MCF 10A (cell line): ENCODE results near the gene CPNE7. TPM values are rescaled to one million over a fixed set of nuclear protein-coding genes. Genes with fewer than 3 reads are reported as not detected.

ENCODE experiments used
- BruUV-seq: library from RNA; stranded (reverse); fragments of 400-500 nt; replicated peaks from 2 replicates; lab custom pipeline; 2021; lab: Mats Ljungman, UMichigan
- CTCF ChIA-PET: fragments of 300-600 bp; sonication (Branson Sonifier 250); formaldehyde crosslinking; extraction: SDS; loops from one replicate; lab custom pipeline; 2021; ENCODE audit warnings: antibody characterized with exemption, inconsistent platforms; lab: Yijun Ruan, JAX
- POLR2A ChIA-PET: fragments of 300-600, 350-650 bp; sonication (Branson Sonifier 250); formaldehyde crosslinking; extraction: SDS; loops from one replicate; lab custom pipeline; 2020; ENCODE audit warnings: antibody characterized with exemption, inconsistent platforms; lab: Yijun Ruan, JAX
- DNase-seq: peaks from one replicate; pipeline ENCODE4 v3.0.0-alpha.2; 2018; ENCODE audit not compliant: unreplicated experiment
- H3K27ac Mint-ChIP-seq: one replicate; pipeline ENCODE4 v1.8.0; 2022; ENCODE audit warnings: mild to moderate bottlenecking, low read depth, mixed read lengths; ENCODE audit not compliant: unreplicated experiment
- H3K27me3 Mint-ChIP-seq: one replicate; pipeline ENCODE4 v1.8.0; 2022; ENCODE audit warnings: mixed read lengths; ENCODE audit not compliant: insufficient read depth, unreplicated experiment
- H3K36me3 Mint-ChIP-seq: one replicate; pipeline ENCODE4 v1.8.0; 2022; ENCODE audit warnings: mild to moderate bottlenecking, moderate library complexity, mixed read lengths; ENCODE audit not compliant: insufficient read depth, unreplicated experiment
- H3K4me1 Mint-ChIP-seq: one replicate; pipeline ENCODE4 v1.8.0; 2022; ENCODE audit warnings: mixed read lengths; ENCODE audit not compliant: insufficient read depth, unreplicated experiment
- H3K4me3 Mint-ChIP-seq: one replicate; pipeline ENCODE4 v1.8.0; 2022; ENCODE audit warnings: mild to moderate bottlenecking, moderate library complexity, mixed read lengths; ENCODE audit not compliant: unreplicated experiment
- H3K9me3 Mint-ChIP-seq: one replicate; pipeline ENCODE4 v1.8.0; 2022; ENCODE audit warnings: mixed read lengths; ENCODE audit not compliant: unreplicated experiment
- intact Hi-C: fragments of 100-400 bp; cut with micrococcal nuclease; formaldehyde crosslinking; loops from 2 replicates; pipeline ENCODE4 v1.14.1; 2022
- total RNA-seq: library from RNA; stranded (reverse); gene quantifications from 2 replicates; pipeline ENCODE4 v1.2.3, GENCODE V29; 2022
- TF ChIP-seq, protein P1 (sequence below): fragments of 200-600 bp; IDR thresholded peaks from one replicate; pipeline ENCODE4 v1.8.0; 2022; ENCODE audit warnings: antibody characterized with exemption, mild to moderate bottlenecking; ENCODE audit not compliant: unreplicated experiment

CPNE7 gene
- total RNA-seq, 1 experiment from 2014 or later, result 86.8 TPM

DNA sequence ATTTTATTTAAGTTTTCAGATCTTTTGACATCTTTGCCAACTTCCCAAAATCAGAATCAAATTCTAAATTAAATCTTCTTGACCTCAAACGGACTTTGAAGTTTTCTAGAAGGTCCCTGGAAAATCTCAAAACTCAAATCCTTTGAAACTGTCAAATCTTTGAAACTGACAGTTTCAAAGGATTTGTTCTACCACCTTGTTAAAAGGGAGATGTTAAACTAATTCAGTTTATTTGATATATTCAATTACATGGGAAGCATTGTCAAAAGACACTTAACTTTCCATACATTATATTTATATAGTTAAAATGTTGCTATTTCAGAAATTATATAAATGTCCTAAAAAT, 34.5 kb downstream of the CPNE7 start:
- H3K4me1 Mint-ChIP-seq, result no peaks in the 10 kb centered on the region
- BruUV-seq, result no TSS peak
- no peak overlapping the region for H3K4me3 Mint-ChIP-seq
- H3K9me3 Mint-ChIP-seq, result no peaks in the 10 kb centered on the region
- ChIA-PET CTCF (no interaction called here), POLR2A (no interaction called here)
- TF ChIP-seq, protein P1, sequence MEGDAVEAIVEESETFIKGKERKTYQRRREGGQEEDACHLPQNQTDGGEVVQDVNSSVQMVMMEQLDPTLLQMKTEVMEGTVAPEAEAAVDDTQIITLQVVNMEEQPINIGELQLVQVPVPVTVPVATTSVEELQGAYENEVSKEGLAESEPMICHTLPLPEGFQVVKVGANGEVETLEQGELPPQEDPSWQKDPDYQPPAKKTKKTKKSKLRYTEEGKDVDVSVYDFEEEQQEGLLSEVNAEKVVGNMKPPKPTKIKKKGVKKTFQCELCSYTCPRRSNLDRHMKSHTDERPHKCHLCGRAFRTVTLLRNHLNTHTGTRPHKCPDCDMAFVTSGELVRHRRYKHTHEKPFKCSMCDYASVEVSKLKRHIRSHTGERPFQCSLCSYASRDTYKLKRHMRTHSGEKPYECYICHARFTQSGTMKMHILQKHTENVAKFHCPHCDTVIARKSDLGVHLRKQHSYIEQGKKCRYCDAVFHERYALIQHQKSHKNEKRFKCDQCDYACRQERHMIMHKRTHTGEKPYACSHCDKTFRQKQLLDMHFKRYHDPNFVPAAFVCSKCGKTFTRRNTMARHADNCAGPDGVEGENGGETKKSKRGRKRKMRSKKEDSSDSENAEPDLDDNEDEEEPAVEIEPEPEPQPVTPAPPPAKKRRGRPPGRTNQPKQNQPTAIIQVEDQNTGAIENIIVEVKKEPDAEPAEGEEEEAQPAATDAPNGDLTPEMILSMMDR, result no peak
- no peak for DNase-seq
- no peaks in the 10 kb centered on the region for H3K27me3 Mint-ChIP-seq
- H3K27ac Mint-ChIP-seq, result no peak overlapping the region
- H3K36me3 Mint-ChIP-seq, result no peaks in the 10 kb centered on the region
- intact Hi-C loops, result no loop called here

DNA sequence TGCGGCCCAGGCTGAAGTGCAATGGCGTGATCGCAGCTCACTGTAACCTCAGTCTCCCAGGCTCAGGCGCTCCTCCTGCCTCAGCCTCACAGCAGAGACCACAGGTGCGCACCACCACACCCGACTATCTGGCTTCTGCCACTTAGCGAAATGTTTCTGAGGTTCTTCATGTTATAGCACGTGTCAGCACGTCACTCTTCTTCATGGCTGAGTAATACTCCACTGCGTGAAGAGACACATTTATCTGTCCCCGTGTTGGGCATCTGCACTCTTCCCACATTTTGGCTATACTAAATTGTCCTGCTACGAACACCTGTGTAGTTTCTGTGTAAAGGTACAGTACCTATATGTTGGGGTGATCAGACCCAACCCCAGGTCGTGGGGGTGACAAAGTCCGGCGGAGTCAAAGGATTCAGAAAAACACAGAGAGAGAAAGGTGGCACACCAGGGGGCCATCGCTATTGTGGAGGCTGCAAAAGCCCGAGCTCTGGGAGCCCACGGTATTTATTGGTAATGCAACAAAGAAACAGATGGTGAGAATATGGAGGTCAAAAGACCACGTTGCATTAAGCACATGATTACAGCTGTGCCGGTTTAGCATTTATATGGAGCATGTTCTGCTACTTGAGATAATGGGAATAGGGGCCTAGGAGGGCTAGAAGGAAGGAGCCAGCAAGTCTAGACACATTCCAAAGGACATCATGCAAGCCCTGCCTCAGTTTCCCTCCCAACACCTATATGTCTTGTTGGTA, 37.0 kb downstream of the CPNE7 start:
- no peaks in the 10 kb centered on the region for H3K36me3 Mint-ChIP-seq
- no peak for DNase-seq
- H3K4me1 Mint-ChIP-seq, result peaks cover 7% of the 10 kb centered on the region
- CTCF ChIA-PET, result interaction anchor here (0.9 to 1.5 kb wide), 2 partner anchors 13 to 29 kb away, joined by 3 to 4 read pairs; no protein-coding TSS in a partner anchor
- no peaks in the 10 kb centered on the region for H3K9me3 Mint-ChIP-seq
- no peak overlapping the region for H3K4me3 Mint-ChIP-seq
- POLR2A ChIA-PET, result interaction anchor here (1.1 kb wide), 1 partner anchor 47 kb away, joined by 3 read pairs; no protein-coding TSS in a partner anchor
- TF ChIP-seq, protein P1, result no peak
- no peak overlapping the region for H3K27ac Mint-ChIP-seq
- H3K27me3 Mint-ChIP-seq, result no peaks in the 10 kb centered on the region
- BruUV-seq, result no TSS peak
- intact Hi-C loops, result no loop called here

DNA sequence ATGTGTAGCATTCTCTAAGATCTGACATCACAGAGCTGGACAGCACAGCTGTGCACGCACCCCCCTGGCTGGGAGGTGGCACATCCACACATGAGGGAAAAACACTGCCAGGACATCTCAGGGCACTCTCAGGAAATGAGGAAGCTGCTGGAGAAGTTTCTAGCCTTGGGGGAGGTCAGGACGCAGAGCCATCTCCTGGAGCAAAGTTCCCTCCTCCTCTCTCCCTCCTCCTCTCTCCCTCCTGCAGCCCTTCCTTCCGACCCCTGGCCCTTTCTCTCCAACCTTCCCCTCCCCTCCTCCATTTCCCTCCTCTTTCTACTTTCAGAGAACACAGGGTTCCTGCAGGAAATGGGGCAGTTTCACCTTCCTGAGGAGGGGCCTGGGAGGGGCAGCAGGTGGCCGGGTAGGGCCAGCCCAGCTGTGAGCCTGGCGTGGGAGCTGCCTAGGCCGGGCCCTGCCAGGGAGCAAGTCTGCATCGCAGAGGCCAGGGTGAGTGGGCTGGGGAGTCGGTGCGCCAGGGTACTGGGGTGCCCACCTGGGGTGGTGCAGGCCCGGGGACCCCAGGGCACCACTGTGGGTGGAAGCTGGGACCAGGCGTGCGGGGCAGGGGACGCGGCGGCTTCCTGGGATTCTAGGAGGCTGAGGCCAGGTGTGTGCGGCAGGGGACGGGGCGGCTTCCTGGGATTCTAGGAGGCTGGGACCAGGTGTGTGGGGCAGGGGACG, 37.8 kb downstream of the CPNE7 start, which contains the start of gene DPEP1:
TSS of gene DPEP1 (plus strand) at position 412 of the 723 bp plus-strand sequence. CDS start 16,769 bp downstream, outside the sequence.
- CTCF ChIA-PET, result interaction anchor here (0.6 to 1.5 kb wide), 4 partner anchors 28 to 146 kb away, joined by 3 to 6 read pairs (median 4); no protein-coding TSS in a partner anchor
- Mint-ChIP-seq H3K27me3 (no peaks in the 10 kb centered on the region), H3K27ac (no peak within 1 kb of the TSS), H3K4me1 (peaks cover 7% of the 10 kb centered on the region), H3K9me3 (no peaks in the 10 kb centered on the region), H3K4me3 (no peak within 1 kb of the TSS), H3K36me3 (no peaks in the 10 kb centered on the region)
- POLR2A ChIA-PET, result interaction anchor here (0.6 to 1.1 kb wide), 2 partner anchors 47 to 69 kb away, joined by 3 to 4 read pairs; no protein-coding TSS in a partner anchor
- TF ChIP-seq, protein P1, result no peak
- BruUV-seq, result no TSS peak
- intact Hi-C loops, result no loop called here
- DNase-seq, result no peak

DNA sequence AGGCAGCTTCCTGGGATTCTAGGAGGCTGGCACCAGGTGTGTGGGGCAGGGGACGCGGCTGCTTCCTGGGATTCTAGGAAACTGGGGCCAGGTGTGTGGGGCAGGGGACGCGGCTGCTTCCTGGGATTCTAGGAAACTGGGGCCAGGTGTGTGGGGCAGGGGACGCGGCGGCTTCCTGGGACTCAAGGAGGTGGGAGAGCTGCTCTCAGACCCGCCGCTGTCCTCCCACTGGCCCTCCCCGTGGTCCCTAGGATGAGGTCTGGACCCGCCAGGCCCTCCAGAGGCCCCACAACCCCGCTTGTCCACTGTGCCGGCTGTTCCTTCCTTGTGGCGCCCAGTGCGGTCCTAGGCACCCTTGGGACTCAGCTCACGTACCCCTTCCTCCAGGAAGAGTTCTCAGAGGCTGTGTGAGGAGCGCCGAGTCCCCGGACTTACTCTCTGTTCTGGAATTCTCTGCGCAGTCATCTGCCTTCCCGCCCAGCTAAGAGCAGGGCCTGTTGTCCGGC, 38.4 kb downstream of the CPNE7 start:
- H3K4me3 Mint-ChIP-seq, result no peak overlapping the region
- CTCF ChIA-PET, result interaction anchor here (1.0 to 2.5 kb wide), 8 partner anchors 9 to 247 kb away, joined by 3 to 27 read pairs (median 4); no protein-coding TSS in a partner anchor
- H3K4me1 Mint-ChIP-seq, result peaks cover 7% of the 10 kb centered on the region
- BruUV-seq, result no TSS peak
- intact Hi-C loops, result no loop called here
- no peak overlapping the region for H3K27ac Mint-ChIP-seq
- DNase-seq, result no peak
- POLR2A ChIA-PET, result interaction anchor here (0.6 to 1.1 kb wide), 2 partner anchors 48 to 68 kb away, joined by 3 to 4 read pairs; no protein-coding TSS in a partner anchor
- TF ChIP-seq, protein P1, result no peak
- no peaks in the 10 kb centered on the region for H3K9me3 Mint-ChIP-seq
- H3K36me3 Mint-ChIP-seq, result no peaks in the 10 kb centered on the region
- H3K27me3 Mint-ChIP-seq, result no peaks in the 10 kb centered on the region
